ENCODE results near the gene RASA2. TPM values are rescaled to one million over a fixed set of nuclear protein-coding genes. Genes with fewer than 3 reads are reported as not detected.

The RASA2 gene
- total and polyA plus RNA-seq, 10 of the 15 experiments (the other 5 are each of a cell fraction or from before 2014, with no cell fraction given): 1.9 to 9.4 (median 7.2) TPM

- TF ChIP-seq MLLT1 (IDR thresholded peaks at IDR 0.05) (no peak), ZNF24 (IDR thresholded peaks at IDR 0.05) (no peak), JUNB (IDR thresholded peaks at IDR 0.05) (no peak), DPF2 (IDR thresholded peaks at IDR 0.05) (no peak)
Measured at GRCh38 chr3:141506071-141506470, 19.2 kb downstream of the RASA2 start (continued).

GRCh38 chr3:141507392-141508066, 20.7 kb downstream of the RASA2 start:
- Histone ChIP-seq H3K9me3 (replicated peaks; ENCODE audit: control insufficient read depth, insufficient read depth, low read length) (no peaks in the 10 kb centered on the region), H4K20me1 (ENCODE audit: control insufficient read depth, insufficient read depth) (no peaks in the 10 kb centered on the region), H3K4me2 (ENCODE audit: control insufficient read depth, insufficient read depth) (no peak overlapping the region), H3K9ac (ENCODE audit: control insufficient read depth, insufficient read depth, low read length) (no peak overlapping the region), H3K27ac (ENCODE audit: control insufficient read depth, insufficient read depth) (no peak overlapping the region), H2AFZ (ENCODE audit: control insufficient read depth, low read depth, low read length) (no peak overlapping the region), H3K79me2 (ENCODE audit: control insufficient read depth, insufficient read depth, low read length) (no peaks in the 10 kb centered on the region; the same call in 1 of the 2 replicates), H3K27me3 (replicated peaks in 1 of 2; ENCODE audit: control insufficient read depth in 2 of 2, insufficient read depth in 2 of 2, low read length in 1 of 2) (no peaks in the 10 kb centered on the region), H3K4me1 (ENCODE audit: control insufficient read depth, insufficient read depth, low read length) (no peaks in the 10 kb centered on the region), H3K36me3 (ENCODE audit: control insufficient read depth in 2 of 2, insufficient read depth in 2 of 2, low read length in 1 of 2) (no peaks in the 10 kb centered on the region; a peak in 1 of 4 replicates), H3K4me3 (no peak overlapping the region)
- BruUV-seq (replicated peaks): no TSS peak
- ChIA-PET RAD21 (ENCODE audit: unreplicated experiment) (no interaction called here), POLR2A (no interaction called here), CTCF (no interaction called here), SMC1A (ENCODE audit: uncharacterized antibody, unreplicated experiment) (no interaction called here)
- DNase-seq (ENCODE audit: low read depth, low spot score): no peak
- in situ Hi-C loops (cut with MboI) (no loop called here), intact Hi-C loops (cut with micrococcal nuclease; ENCODE audit: unreplicated experiment) (no loop called here)
- no peak for FAIRE-seq
- no peak for ATAC-seq
- 93% methylated on average over 3 of the region's 3 CpGs for WGBS (ENCODE audit: insufficient coverage, insufficient replicate concordance, low lambda C conversion rate, missing lambda C conversion rate)
- no peak for TF ChIP-seq SMAD5 (IDR thresholded peaks at IDR 0.05; ENCODE audit: low read depth)
- TF ChIP-seq ATF2 (IDR thresholded peaks at IDR 0.05; ENCODE audit: low read length): no peak
- TF ChIP-seq IRF3 (IDR thresholded peaks at IDR 0.05): no peak
- no peak for TF ChIP-seq RUNX3 (IDR thresholded peaks at IDR 0.05; ENCODE audit: low read length)
- TF ChIP-seq SPI1 (IDR thresholded peaks at IDR 0.05; ENCODE audit: borderline replicate concordance, insufficient read depth, low read depth, low read length): no peak
- TF ChIP-seq SMC3 (IDR thresholded peaks at IDR 0.05; ENCODE audit: borderline replicate concordance, low read length): no peak
- no peak for TF ChIP-seq BRCA1 (IDR thresholded peaks at IDR 0.05; ENCODE audit: low read depth, low read length)
- TF ChIP-seq CBFB (IDR thresholded peaks at IDR 0.05; ENCODE audit: low read depth): no peak
- no peak for TF ChIP-seq ZBTB33 (IDR thresholded peaks at IDR 0.05)
- no peak for TF ChIP-seq USF2 (IDR thresholded peaks at IDR 0.05; ENCODE audit: borderline replicate concordance, low read depth, low read length)
- no peak for TF ChIP-seq USF1 (IDR thresholded peaks at IDR 0.05; ENCODE audit: borderline replicate concordance, extremely low read length, insufficient read depth, low read depth, low read length)
- TF ChIP-seq SREBF2 (IDR thresholded peaks at IDR 0.05; ENCODE audit: low read length): no peak

All from GM12878 (cell line).